CD4-positive, CD25-positive, alpha-beta regulatory T cell (primary cell): ENCODE data around the gene CYTH3. TPM values are rescaled to one million over a fixed set of nuclear protein-coding genes. Genes with fewer than 3 reads are reported as not detected.

ENCODE experiments used
- ATAC-seq, 2 donors: fragments of 150-1000 bp; cut with Tn5 transposase; one replicate each; pipeline ENCODE4 v1.10.0; 2021; ENCODE audit warnings: low read depth in 2 of 2, moderate number of reproducible peaks in 2 of 2, moderate library complexity in 1 of 2
- DNase-seq, 3 donors: peaks; one replicate each; pipeline versions ENCODE4 v3.0.0 to v3.0.0-alpha.2; 2012 to 2022; ENCODE audit warnings: mixed read lengths in 1 of 3
- H3K27ac ChIP-seq: one replicate; pipeline ENCODE4 v1.7.0; 2013; ENCODE audit warnings: mild to moderate bottlenecking, low read length; ENCODE audit not compliant: insufficient read depth, poor library complexity, severe bottlenecking
- H3K27me3 ChIP-seq: one replicate; pipeline ENCODE4 v1.7.0; 2013; ENCODE audit warnings: low read length; ENCODE audit not compliant: control insufficient read depth, insufficient read depth
- H3K36me3 ChIP-seq: one replicate; pipeline ENCODE4 v1.7.0; 2013; ENCODE audit warnings: mild to moderate bottlenecking, low read length, moderate library complexity; ENCODE audit not compliant: control insufficient read depth, insufficient read depth
- H3K4me1 ChIP-seq: 2 replicates; pipeline ENCODE4 v1.7.0; 2013; ENCODE audit warnings: mild to moderate bottlenecking, low read length; ENCODE audit not compliant: insufficient read depth, control insufficient read depth, poor library complexity, severe bottlenecking
- H3K4me3 ChIP-seq: one replicate; pipeline ENCODE4 v1.7.0; 2013; ENCODE audit warnings: low read depth, mild to moderate bottlenecking, low read length, moderate library complexity
- H3K9me3 ChIP-seq, 2 experiments: 1 replicate in 1 of 2; 2 replicates in 1 of 2; pipeline ENCODE4 v1.7.0; 2013; ENCODE audit warnings: low read length in 2 of 2, mild to moderate bottlenecking in 1 of 2, moderate library complexity in 1 of 2; ENCODE audit not compliant: control insufficient read depth in 2 of 2
- H3K27ac Mint-ChIP-seq, 3 donors: one replicate each; pipeline ENCODE4 v1.8.0; 2020 to 2022; ENCODE audit warnings: mild to moderate bottlenecking in 3 of 3, mixed read lengths in 3 of 3, moderate library complexity in 2 of 3
- H3K27me3 Mint-ChIP-seq: one replicate; pipeline ENCODE4 v1.8.0; 2022; ENCODE audit warnings: mild to moderate bottlenecking, mixed read lengths
- H3K36me3 Mint-ChIP-seq: one replicate; pipeline ENCODE4 v1.8.0; 2020; ENCODE audit warnings: mixed read lengths
- H3K4me1 Mint-ChIP-seq, 4 donors: one replicate each; pipeline ENCODE4 v1.8.0; 2020 to 2022; ENCODE audit warnings: mixed read lengths in 4 of 4, mild to moderate bottlenecking in 1 of 4
- H3K4me3 Mint-ChIP-seq, 4 donors: one replicate each; pipeline ENCODE4 v1.8.0; 2020 to 2022; ENCODE audit warnings: mild to moderate bottlenecking in 4 of 4, mixed read lengths in 4 of 4, moderate library complexity in 3 of 4
- H3K9me3 Mint-ChIP-seq, 7 donors: one replicate each; pipeline ENCODE4 v1.8.0; 2020 to 2022; ENCODE audit warnings: mixed read lengths in 7 of 7, mild to moderate bottlenecking in 3 of 7, moderate library complexity in 2 of 7
- polyA plus RNA-seq, 4 donors: library from polyadenylated mRNA; unstranded; fragments of 300-500 nt; fragmentation: Illumina TruSeq; gene quantifications; one replicate each; pipeline ENCODE4 v1.2.3, GENCODE V29; 2021
- total RNA-seq: library from RNA; stranded (reverse); gene quantifications from one replicate; pipeline ENCODE4 v1.2.3, GENCODE V29; 2022

The CYTH3 gene
- total and polyA plus RNA-seq, 5 donors from 2014 or later: 1.4 to 14.3 (median 3.8) TPM

DNA sequence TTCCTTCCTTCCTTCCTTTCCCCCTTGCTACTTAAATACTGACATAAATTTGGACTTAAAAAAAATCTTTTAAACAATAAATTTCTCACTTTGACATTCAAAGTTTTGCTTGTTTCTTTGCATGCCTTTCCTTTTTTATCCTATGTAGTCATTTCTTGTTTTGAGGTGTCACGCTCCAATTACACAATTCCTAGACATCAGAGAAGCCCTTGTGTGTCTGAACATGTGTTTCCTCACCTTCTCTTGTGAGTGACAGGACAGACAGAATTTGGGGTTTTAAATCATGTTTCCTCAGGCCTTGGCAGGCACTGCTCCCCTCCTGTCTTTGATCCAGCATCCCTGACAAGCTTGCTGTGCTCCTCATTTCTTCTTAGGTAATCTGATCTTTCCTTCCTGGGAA lies 91.3 kb downstream of the CYTH3 start:
- Histone ChIP-seq H3K36me3 (peaks cover 3% of the 10 kb centered on the region), H3K4me1 (no peaks in the 10 kb centered on the region), H3K27ac (no peak overlapping the region), H3K27me3 (no peaks in the 10 kb centered on the region), H3K4me3 (no peak overlapping the region), H3K9me3 (no peaks in the 10 kb centered on the region)
- H3K27ac Mint-ChIP-seq: no peak overlapping the region
- no peak for DNase-seq
- peaks cover 0 to 2% (median 0%) of the 10 kb centered on the region in 4 donors for H3K4me1 Mint-ChIP-seq
- no peak overlapping the region for H3K4me3 Mint-ChIP-seq
- H3K9me3 Mint-ChIP-seq: no peaks in the 10 kb centered on the region
- no peak for ATAC-seq
- peaks cover 4% of the 10 kb centered on the region for H3K27me3 Mint-ChIP-seq
- H3K36me3 Mint-ChIP-seq: peaks cover 5% of the 10 kb centered on the region

- no peaks in the 10 kb centered on the region for H3K4me1 ChIP-seq
- peaks cover 3% of the 10 kb centered on the region for H3K36me3 ChIP-seq
- H3K9me3 Mint-ChIP-seq: no peaks in the 10 kb centered on the region
- no peaks in the 10 kb centered on the region for H3K9me3 ChIP-seq
- H3K4me3 Mint-ChIP-seq: no peak overlapping the region
- no peak overlapping the region for H3K4me3 ChIP-seq
- H3K27ac ChIP-seq: no peak overlapping the region
- peaks cover 5% of the 10 kb centered on the region for H3K36me3 Mint-ChIP-seq
- DNase-seq: no peak
- H3K27ac Mint-ChIP-seq: peak overlapping the region in 1 of 3 donors; percentile 47
- no peak for ATAC-seq
- no peaks in the 10 kb centered on the region for H3K27me3 ChIP-seq
- H3K27me3 Mint-ChIP-seq: peaks cover 4% of the 10 kb centered on the region
- H3K4me1 Mint-ChIP-seq: peaks cover 0 to 2% (median 0%) of the 10 kb centered on the region in 4 donors
Measured at GRCh38 chr7:6180344-6180725, 92.1 kb downstream of the CYTH3 start.

DNA sequence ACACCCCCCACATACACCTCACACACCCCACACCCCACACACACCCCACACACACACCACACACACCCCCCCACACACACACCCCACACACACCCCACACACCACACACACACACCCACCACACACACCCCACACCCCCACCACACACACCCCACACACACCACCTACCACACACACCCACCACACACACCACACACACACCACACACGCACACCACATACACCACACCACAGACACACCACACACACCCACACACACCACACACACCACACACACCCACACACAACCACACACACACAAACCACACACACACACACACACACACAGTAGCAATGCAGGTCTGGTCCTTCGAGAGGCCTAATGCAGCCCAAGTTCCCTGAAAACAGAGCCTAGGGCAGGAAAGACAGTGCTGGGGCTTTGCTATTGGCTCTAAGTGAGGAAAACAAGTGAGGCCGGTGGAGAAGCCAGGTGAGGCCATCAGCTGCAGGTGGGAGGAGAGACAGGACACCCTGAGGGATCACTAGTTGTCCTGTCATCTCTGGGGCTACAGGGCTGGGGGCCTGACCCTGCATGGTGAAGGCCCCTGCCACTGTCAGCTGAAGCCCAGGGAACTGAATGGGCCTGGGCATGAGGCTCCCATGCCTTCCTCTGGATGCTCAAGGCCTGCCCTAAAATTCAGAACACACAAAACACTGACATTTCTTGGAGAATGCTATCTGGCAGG lies 92.6 kb downstream of the CYTH3 start:
- H3K27me3 Mint-ChIP-seq: peaks cover 4% of the 10 kb centered on the region
- H3K36me3 Mint-ChIP-seq: peaks cover 5% of the 10 kb centered on the region
- H3K4me1 Mint-ChIP-seq: peaks cover 0 to 2% (median 0%) of the 10 kb centered on the region in 4 donors
- no peak for DNase-seq
- H3K9me3 Mint-ChIP-seq: no peaks in the 10 kb centered on the region
- H3K27me3 ChIP-seq: no peaks in the 10 kb centered on the region
- H3K4me3 Mint-ChIP-seq: no peak overlapping the region
- H3K4me3 ChIP-seq: no peak overlapping the region
- H3K9me3 ChIP-seq: no peaks in the 10 kb centered on the region
- no peak for ATAC-seq
- no peaks in the 10 kb centered on the region for H3K4me1 ChIP-seq
- H3K36me3 ChIP-seq: peaks cover 3% of the 10 kb centered on the region
- peak overlapping the region in 1 of 3 donors; percentile 47 for H3K27ac Mint-ChIP-seq
- H3K27ac ChIP-seq: no peak overlapping the region

- Histone ChIP-seq H3K36me3 (peaks cover 3% of the 10 kb centered on the region), H3K4me3 (no peak overlapping the region), H3K27me3 (no peaks in the 10 kb centered on the region), H3K27ac (no peak overlapping the region), H3K9me3 (no peaks in the 10 kb centered on the region), H3K4me1 (no peaks in the 10 kb centered on the region)
- Mint-ChIP-seq H3K4me1 (peaks cover 0 to 2% (median 0%) of the 10 kb centered on the region in 4 donors), H3K27ac (no peak overlapping the region), H3K27me3 (peaks cover 4% of the 10 kb centered on the region), H3K4me3 (no peak overlapping the region), H3K36me3 (peaks cover 5% of the 10 kb centered on the region), H3K9me3 (no peaks in the 10 kb centered on the region)
- DNase-seq (no peak), ATAC-seq (no peak)
Measured at GRCh38 chr7:6178298-6179029, 94.0 kb downstream of the CYTH3 start.

- Mint-ChIP-seq H3K4me1 (peaks cover 0 to 2% (median 0%) of the 10 kb centered on the region in 4 donors), H3K36me3 (peaks cover 5% of the 10 kb centered on the region), H3K9me3 (no peaks in the 10 kb centered on the region), H3K27ac (no peak overlapping the region), H3K4me3 (no peak overlapping the region), H3K27me3 (peaks cover 4% of the 10 kb centered on the region)
- H3K27ac ChIP-seq: no peak overlapping the region
- no peak overlapping the region for H3K4me3 ChIP-seq
- H3K4me1 ChIP-seq: no peaks in the 10 kb centered on the region
- ATAC-seq (no peak), DNase-seq (no peak)
- no peaks in the 10 kb centered on the region for H3K9me3 ChIP-seq
- H3K27me3 ChIP-seq: no peaks in the 10 kb centered on the region
- peaks cover 3% of the 10 kb centered on the region for H3K36me3 ChIP-seq
Measured at GRCh38 chr7:6175645-6176044, 96.8 kb downstream of the CYTH3 start.

GRCh38 chr7:6172910-6173295 lies 99.5 kb downstream of the CYTH3 start:
- Histone ChIP-seq H3K9me3 (no peaks in the 10 kb centered on the region), H3K27me3 (no peaks in the 10 kb centered on the region), H3K4me1 (no peaks in the 10 kb centered on the region), H3K36me3 (peaks cover 3% of the 10 kb centered on the region), H3K27ac (no peak overlapping the region), H3K4me3 (no peak overlapping the region)
- DNase-seq (no peak), ATAC-seq (no peak)
- Mint-ChIP-seq H3K4me1 (no peaks in the 10 kb centered on the region), H3K36me3 (peaks cover 5% of the 10 kb centered on the region), H3K27ac (no peak overlapping the region), H3K4me3 (peak overlapping the region in 1 of 4 donors; percentile 68), H3K9me3 (no peaks in the 10 kb centered on the region), H3K27me3 (no peaks in the 10 kb centered on the region)

- peaks cover 5% of the 10 kb centered on the region for H3K36me3 Mint-ChIP-seq
- H3K9me3 ChIP-seq: no peaks in the 10 kb centered on the region
- no peaks in the 10 kb centered on the region for H3K4me1 Mint-ChIP-seq
Measured at GRCh38 chr7:6172224-6172909, 100.1 kb downstream of the CYTH3 start.

More at GRCh38 chr7:6172224-6172909, 100.1 kb downstream of the CYTH3 start:
- no peaks in the 10 kb centered on the region for H3K27me3 Mint-ChIP-seq
- Histone ChIP-seq H3K36me3 (peaks cover 3% of the 10 kb centered on the region), H3K4me1 (no peaks in the 10 kb centered on the region), H3K27me3 (no peaks in the 10 kb centered on the region), H3K27ac (no peak overlapping the region), H3K4me3 (no peak overlapping the region)
- DNase-seq (no peak), ATAC-seq (no peak)
- no peak overlapping the region for H3K27ac Mint-ChIP-seq
- no peaks in the 10 kb centered on the region for H3K9me3 Mint-ChIP-seq
- no peak overlapping the region for H3K4me3 Mint-ChIP-seq
